ENCODE data around the gene HGFAC. TPM values are rescaled to one million over a fixed set of nuclear protein-coding genes. Genes with fewer than 3 reads are reported as not detected.

The HGFAC gene
- total RNA-seq, 3 donors from 2014 or later (not counting 1 experiment from before 2014, with no cell fraction given): 0.43 to 0.54 TPM; not detected in 1

DNA sequence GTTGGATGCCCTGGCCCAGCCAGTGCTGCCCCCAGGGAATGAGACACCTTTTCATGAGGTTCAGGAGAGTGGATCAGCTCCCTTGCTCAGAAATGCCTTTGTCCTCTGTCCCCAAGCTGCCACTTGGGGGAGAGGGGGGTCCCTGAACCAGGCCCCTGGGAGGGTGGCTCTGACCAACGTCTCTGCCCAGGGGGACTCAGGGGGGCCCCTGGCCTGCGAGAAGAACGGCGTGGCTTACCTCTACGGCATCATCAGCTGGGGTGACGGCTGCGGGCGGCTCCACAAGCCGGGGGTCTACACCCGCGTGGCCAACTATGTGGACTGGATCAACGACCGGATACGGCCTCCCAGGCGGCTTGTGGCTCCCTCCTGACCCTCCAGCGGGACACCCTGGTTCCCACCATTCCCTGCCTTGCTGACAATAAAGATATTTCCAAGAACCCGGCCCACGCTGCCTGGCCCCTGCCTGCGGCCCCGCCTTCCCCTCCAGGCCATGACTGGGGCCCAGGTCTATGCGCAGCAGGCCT, 7.3 kb downstream of the HGFAC start:
- no peak for DNase-seq
- no peak for TF ChIP-seq CTCF (IDR thresholded peaks at IDR 0.05)
- H3K27ac Mint-ChIP-seq: no peak overlapping the region
- no peaks in the 10 kb centered on the region for H3K9me3 ChIP-seq (ENCODE audit: control insufficient read depth, insufficient read depth, low read length)
- H3K27ac ChIP-seq (ENCODE audit: low read length): no peak overlapping the region
- no peaks in the 10 kb centered on the region for H3K36me3 ChIP-seq (ENCODE audit: control insufficient read depth, insufficient read depth, low read length)
- H3K36me3 Mint-ChIP-seq: no peaks in the 10 kb centered on the region
- no peak overlapping the region for H3K4me3 Mint-ChIP-seq
- no peaks in the 10 kb centered on the region for H3K9me3 Mint-ChIP-seq
- no peak overlapping the region for H3K4me3 ChIP-seq (ENCODE audit: low read length)
- 90% methylated on average over 21 of the region's 21 CpGs for WGBS (ENCODE audit: insufficient coverage)
- H3K4me1 Mint-ChIP-seq: no peaks in the 10 kb centered on the region
- no peak for ATAC-seq
- H3K27me3 ChIP-seq (ENCODE audit: control insufficient read depth, insufficient read depth, low read length): no peaks in the 10 kb centered on the region
- intact Hi-C loops (cut with micrococcal nuclease): no loop called here
- peaks cover 0 to 3% of the 10 kb centered on the region in 2 donors for H3K27me3 Mint-ChIP-seq (ENCODE audit: low read depth in 2 of 2)
- H3K4me1 ChIP-seq (ENCODE audit: control insufficient read depth, insufficient read depth, low read length): no peaks in the 10 kb centered on the region

- no peaks in the 10 kb centered on the region for H3K4me1 Mint-ChIP-seq
- no peak overlapping the region for H3K27ac ChIP-seq (ENCODE audit: low read length)
- no peaks in the 10 kb centered on the region for H3K27me3 ChIP-seq (ENCODE audit: control insufficient read depth, insufficient read depth, low read length)
- ATAC-seq (no peak), DNase-seq (no peak)
- intact Hi-C loops (cut with micrococcal nuclease): no loop called here
- 66% methylated on average over 35 of the region's 35 CpGs for WGBS (ENCODE audit: insufficient coverage)
- H3K9me3 ChIP-seq (ENCODE audit: control insufficient read depth, insufficient read depth, low read length): no peaks in the 10 kb centered on the region
- no peaks in the 10 kb centered on the region for H3K36me3 Mint-ChIP-seq
- H3K27me3 Mint-ChIP-seq (ENCODE audit: low read depth in 2 of 2): peaks cover 0 to 3% of the 10 kb centered on the region in 2 donors
- H3K4me1 ChIP-seq (ENCODE audit: control insufficient read depth, insufficient read depth, low read length): no peaks in the 10 kb centered on the region
- H3K9me3 Mint-ChIP-seq: no peaks in the 10 kb centered on the region
- no peak for TF ChIP-seq CTCF (IDR thresholded peaks at IDR 0.05)
- no peak overlapping the region for H3K27ac Mint-ChIP-seq
- no peaks in the 10 kb centered on the region for H3K36me3 ChIP-seq (ENCODE audit: control insufficient read depth, insufficient read depth, low read length)
- H3K4me3 Mint-ChIP-seq: no peak overlapping the region
- no peak overlapping the region for H3K4me3 ChIP-seq (ENCODE audit: low read length)
Observed at GRCh38 chr4:3449574-3450534, 8.1 kb downstream of the HGFAC start.

DNA sequence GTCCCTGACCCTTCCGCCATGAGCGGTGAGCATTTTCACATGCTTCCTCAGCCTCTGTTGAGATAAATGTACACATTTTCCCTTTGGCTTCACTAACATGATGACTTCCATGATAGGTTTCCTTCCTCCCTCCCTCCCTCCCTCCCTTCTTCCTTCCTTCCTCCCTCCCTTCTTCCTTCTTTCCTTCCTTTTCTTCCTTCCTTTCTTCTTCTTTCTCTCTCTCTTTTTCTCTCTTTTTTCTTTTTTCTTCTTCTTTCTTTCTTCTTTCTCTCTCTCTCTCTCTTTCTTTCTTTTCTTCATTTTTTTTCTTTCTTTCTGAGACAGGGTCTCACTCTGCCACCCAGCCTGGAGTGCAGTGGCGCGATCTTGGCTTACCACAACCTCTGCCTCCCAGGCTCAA, 8.9 kb downstream of the HGFAC start:
- Mint-ChIP-seq H3K4me3 (no peak overlapping the region), H3K36me3 (peaks cover 6% of the 10 kb centered on the region), H3K27ac (no peak overlapping the region), H3K4me1 (no peaks in the 10 kb centered on the region), H3K27me3 (ENCODE audit: low read depth in 2 of 2) (peaks cover 0 to 3% of the 10 kb centered on the region in 2 donors), H3K9me3 (no peaks in the 10 kb centered on the region)
- DNase-seq (no peak), ATAC-seq (no peak)
- H3K4me1 ChIP-seq (ENCODE audit: control insufficient read depth, insufficient read depth, low read length): no peaks in the 10 kb centered on the region
- intact Hi-C loops (cut with micrococcal nuclease): no loop called here
- WGBS (ENCODE audit: insufficient coverage): 99% methylated on average over 4 of the region's 4 CpGs
- H3K36me3 ChIP-seq (ENCODE audit: control insufficient read depth, insufficient read depth, low read length): no peaks in the 10 kb centered on the region
- no peak for TF ChIP-seq CTCF (IDR thresholded peaks at IDR 0.05)
- H3K27me3 ChIP-seq (ENCODE audit: control insufficient read depth, insufficient read depth, low read length): no peaks in the 10 kb centered on the region
- no peaks in the 10 kb centered on the region for H3K9me3 ChIP-seq (ENCODE audit: control insufficient read depth, insufficient read depth, low read length)
- no peak overlapping the region for H3K4me3 ChIP-seq (ENCODE audit: low read length)
- H3K27ac ChIP-seq (ENCODE audit: low read length): no peak overlapping the region

Data from natural killer cell (primary cell).